HUES6 (cell line): Measurements from ENCODE around the gene SCD5.

ENCODE experiments used
- H3K27ac ChIP-seq: 2 replicates; pipeline ENCODE4 v1.7.0; 2013; ENCODE audit warnings: low read depth, mild to moderate bottlenecking, low read length, inconsistent platforms
- H3K27me3 ChIP-seq: 2 replicates; pipeline ENCODE4 v1.6.1; 2013; ENCODE audit warnings: low read length; ENCODE audit not compliant: control insufficient read depth, insufficient read depth
- H3K36me3 ChIP-seq: 2 replicates; pipeline ENCODE4 v1.6.1; 2013; ENCODE audit warnings: low read length; ENCODE audit not compliant: control insufficient read depth, insufficient read depth
- H3K4me1 ChIP-seq: 2 replicates; pipeline ENCODE4 v1.6.1; 2013; ENCODE audit warnings: low read length; ENCODE audit not compliant: control insufficient read depth, insufficient read depth
- H3K4me3 ChIP-seq: 2 replicates; pipeline ENCODE4 v1.5.1; 2013; ENCODE audit warnings: low read depth, low read length
- H3K9ac ChIP-seq: one replicate; pipeline ENCODE4 v1.6.1; 2013; ENCODE audit warnings: mild to moderate bottlenecking, low read length
- H3K9me3 ChIP-seq: 2 replicates; pipeline ENCODE4 v1.6.1; 2013; ENCODE audit warnings: low read depth, low read length; ENCODE audit not compliant: control insufficient read depth, insufficient read depth

SCD5 gene

DNA sequence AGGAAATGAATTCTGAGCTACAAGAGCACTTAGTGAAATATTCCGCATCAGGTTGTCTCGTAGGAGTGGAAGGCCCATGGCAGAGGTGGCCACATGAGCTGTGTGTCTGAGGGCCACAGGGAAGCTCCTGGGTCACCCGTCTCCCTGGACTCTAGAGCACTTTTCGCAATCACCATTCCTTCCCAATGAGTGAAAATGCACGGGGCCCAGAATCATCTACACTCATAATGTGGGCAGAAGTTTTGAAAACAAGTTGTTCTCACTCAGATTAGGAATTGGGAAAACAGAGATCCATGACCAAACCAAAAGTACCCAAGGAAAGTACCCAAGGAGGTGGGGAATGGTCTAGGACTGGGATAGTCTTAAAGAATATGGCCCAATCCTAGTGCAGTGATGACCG, 94.4 kb downstream of the SCD5 start:
- Histone ChIP-seq H3K9me3 (no peaks in the 10 kb centered on the region), H3K4me3 (no peak overlapping the region), H3K4me1 (0 out of 2 replicates have a peak, but pooled peaks cover 3% of the 10 kb centered on the region), H3K27ac (no peak overlapping the region), H3K36me3 (no peaks in the 10 kb centered on the region), H3K9ac (no peak overlapping the region), H3K27me3 (no peaks in the 10 kb centered on the region)

DNA sequence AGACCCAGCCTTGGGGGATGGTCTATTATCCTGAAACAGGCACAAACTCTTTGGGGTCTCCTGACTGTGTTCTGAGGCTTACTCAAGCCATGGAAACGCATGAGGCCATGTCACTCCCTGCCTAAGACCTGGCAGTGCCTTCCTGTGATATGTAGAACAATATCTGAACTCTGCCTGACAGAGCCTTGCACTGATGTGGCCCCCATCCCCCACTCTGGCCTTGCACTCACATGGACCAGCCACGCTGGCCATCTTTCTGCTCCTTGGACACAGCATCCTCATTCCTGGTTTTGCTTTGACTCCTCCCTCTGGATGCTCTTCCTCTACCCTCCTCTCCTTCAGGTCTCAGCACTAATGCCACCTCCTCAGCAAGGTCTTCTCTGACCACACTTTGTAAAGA, 100.2 kb downstream of the SCD5 start:
- Histone ChIP-seq H3K4me1 (peaks cover 13% of the 10 kb centered on the region), H3K27me3 (peaks cover 4% of the 10 kb centered on the region; the same call in 1 of the 2 replicates)

DNA sequence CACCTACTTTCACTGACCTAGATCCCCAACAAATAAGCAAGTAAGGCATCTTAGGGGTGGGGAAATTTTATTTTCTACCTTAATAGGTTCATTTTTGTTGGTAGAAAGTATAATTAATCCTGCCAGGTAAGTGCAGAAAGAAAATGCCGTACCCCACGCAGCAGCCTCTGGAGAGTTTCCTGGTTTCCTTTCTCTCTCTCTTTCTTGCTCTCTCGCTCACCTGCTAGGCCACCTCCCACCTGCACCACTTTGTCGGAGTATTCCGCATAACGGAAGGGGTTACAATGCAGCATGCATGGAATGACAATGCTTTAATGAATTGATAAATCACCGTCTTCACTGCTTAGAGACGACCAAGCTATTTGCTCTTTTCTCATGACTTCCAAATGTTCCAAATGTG, 101.0 kb downstream of the SCD5 start:
- Histone ChIP-seq H3K27me3 (peaks cover 4% of the 10 kb centered on the region; the same call in 1 of the 2 replicates), H3K4me3 (no peak overlapping the region), H3K27ac (no peak overlapping the region), H3K9ac (no peak overlapping the region), H3K9me3 (no peaks in the 10 kb centered on the region), H3K4me1 (peaks cover 13% of the 10 kb centered on the region), H3K36me3 (no peaks in the 10 kb centered on the region)

More for the DNA sequence above, 100.2 kb downstream of the SCD5 start:
- Histone ChIP-seq H3K9ac (no peak overlapping the region), H3K9me3 (no peaks in the 10 kb centered on the region), H3K27ac (no peak overlapping the region), H3K4me3 (no peak overlapping the region), H3K36me3 (no peaks in the 10 kb centered on the region)

DNA sequence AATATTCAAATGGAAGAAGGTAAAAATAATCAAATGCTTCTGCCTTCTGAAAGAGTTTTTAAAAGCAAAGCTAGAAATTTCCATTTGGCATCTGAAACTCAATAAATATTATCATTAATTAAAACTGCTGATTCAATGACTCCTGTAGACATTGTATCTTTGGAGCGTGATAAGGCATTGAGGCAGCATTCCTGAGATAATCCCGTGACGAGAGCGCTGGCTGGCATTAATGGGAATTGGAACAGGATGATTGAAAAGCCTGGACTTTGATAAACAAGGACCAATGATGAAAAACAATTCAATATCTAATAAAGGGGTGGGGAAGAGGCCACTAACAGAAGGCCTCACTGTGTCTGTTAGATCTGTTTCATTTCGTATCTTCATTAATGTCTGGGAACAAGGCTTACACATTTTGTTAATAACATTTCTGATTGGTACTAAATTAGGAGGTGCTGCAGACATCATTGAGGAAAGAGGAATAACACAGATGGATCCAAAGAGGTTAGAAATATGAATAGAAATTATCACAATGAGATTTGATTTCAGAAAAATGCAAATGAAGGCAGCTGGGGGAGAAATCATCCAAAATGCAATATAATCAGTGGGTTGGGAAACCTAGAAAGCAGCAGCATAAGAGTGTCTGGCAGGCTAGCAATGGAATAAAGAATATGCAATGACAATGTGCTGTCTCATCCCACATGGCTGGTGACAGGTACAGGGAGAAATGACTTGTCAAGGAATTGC, 102.3 kb downstream of the SCD5 start:
- Histone ChIP-seq H3K36me3 (no peaks in the 10 kb centered on the region), H3K4me1 (peaks cover 13% of the 10 kb centered on the region), H3K9me3 (no peaks in the 10 kb centered on the region)

DNA sequence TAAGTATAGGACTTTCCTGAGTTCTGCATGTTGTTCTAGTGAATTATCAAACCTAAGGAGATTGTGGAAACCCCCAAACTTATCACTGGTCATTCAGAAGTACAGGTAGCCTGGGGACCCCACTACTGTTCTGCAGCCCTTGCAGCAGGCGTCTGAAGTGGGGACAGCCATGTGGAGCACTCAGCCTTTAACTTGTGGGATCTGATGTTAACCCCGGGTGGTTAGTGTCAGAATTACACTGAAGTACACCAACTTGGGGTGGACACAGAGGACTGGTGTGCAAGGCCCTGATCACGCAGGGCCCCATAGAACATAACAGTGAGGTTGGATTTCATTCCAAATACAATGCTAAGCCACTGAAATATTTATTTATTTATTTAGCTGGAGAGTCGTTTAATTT, 103.7 kb downstream of the SCD5 start:
- peaks cover 4% of the 10 kb centered on the region; the same call in 1 of the 2 replicates for H3K27me3 ChIP-seq

More for the DNA sequence above, 102.3 kb downstream of the SCD5 start:
- H3K9ac ChIP-seq, result no peak overlapping the region
- no peak overlapping the region for H3K27ac ChIP-seq
- no peak overlapping the region for H3K4me3 ChIP-seq
- H3K27me3 ChIP-seq, result peaks cover 4% of the 10 kb centered on the region; the same call in 1 of the 2 replicates

DNA sequence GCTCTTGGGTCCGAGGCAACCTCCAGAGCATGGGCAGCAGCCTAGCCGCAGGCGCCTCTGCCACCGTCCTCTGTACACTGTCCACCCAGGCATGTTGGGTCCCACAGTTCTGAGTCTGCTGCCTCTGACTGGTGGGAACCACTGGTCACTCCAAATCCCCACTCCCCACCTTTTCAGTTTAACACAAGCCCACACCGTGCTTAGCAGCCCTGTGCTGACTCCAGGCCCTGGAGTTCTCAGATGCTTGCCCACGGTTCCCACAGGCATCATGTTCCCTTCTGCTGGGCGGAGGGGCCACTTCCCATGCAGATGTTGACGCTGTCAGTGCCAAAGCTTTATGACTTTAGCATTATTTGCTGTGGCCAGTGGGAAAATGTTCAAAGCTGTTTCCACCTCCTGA, 104.5 kb downstream of the SCD5 start:
- Histone ChIP-seq H3K4me3 (no peak overlapping the region), H3K36me3 (no peaks in the 10 kb centered on the region), H3K9ac (no peak overlapping the region), H3K4me1 (peaks cover 13% of the 10 kb centered on the region), H3K27me3 (peaks cover 4% of the 10 kb centered on the region; the same call in 1 of the 2 replicates), H3K9me3 (no peaks in the 10 kb centered on the region), H3K27ac (no peak overlapping the region)

More for the DNA sequence above, 103.7 kb downstream of the SCD5 start:
- Histone ChIP-seq H3K36me3 (no peaks in the 10 kb centered on the region), H3K27ac (no peak overlapping the region), H3K9ac (no peak overlapping the region), H3K4me1 (peaks cover 13% of the 10 kb centered on the region), H3K4me3 (no peak overlapping the region), H3K9me3 (no peaks in the 10 kb centered on the region)

DNA sequence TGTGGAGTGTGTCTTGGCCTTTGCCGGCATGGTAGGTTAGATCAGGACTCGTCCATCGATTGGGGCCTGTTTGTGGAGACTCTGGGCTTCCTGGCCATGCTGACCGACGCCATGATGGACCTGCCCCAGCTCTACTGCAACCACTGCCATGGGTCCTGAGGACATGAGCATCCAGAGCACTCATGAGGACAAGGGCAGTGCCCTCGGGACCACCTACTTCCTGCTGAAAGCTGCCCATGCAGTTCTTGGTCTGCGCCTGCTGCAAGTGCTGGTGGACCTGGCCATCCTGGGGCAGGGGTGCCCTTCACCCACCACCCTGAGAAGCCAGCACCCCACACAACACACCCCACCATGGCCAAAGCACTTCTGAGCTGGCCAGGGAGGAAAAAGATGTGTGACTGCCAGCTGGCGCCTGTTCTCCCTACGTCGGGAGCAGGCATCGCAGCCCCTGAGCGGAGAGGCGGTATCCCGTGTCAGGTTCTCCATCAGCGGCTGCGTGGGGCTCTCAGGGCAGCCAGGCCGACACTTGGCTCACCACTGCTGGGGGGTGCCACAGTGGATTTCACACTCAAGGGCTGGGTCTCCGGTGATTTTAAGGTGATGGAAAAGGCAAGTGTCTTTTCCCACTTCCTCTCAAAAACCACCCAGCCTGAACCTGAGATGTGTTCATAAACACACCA, 106.4 kb downstream of the SCD5 start:
- no peaks in the 10 kb centered on the region for H3K36me3 ChIP-seq
- peaks cover under 1% of the 10 kb centered on the region; the same call in 1 of the 2 replicates for H3K4me1 ChIP-seq

DNA sequence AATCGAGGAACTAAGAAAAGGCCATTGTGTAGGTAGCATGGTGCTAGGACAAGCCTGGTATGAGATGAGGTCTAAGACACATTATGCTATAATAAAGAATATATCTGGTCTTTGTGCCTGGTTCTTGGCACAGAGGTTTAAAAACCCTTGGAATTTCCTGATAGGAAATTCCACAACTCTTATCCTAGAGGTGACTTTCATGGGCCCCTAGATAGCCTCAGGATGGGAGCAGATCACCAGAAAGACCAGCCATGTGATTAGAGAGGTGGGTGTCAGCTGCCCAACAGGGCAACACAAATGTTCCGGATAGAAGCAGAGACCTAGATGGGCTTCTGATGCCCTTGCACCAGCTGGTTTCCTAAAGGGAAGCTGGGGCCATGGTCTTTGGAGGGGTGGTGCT, 107.2 kb downstream of the SCD5 start:
- Histone ChIP-seq H3K9me3 (no peaks in the 10 kb centered on the region), H3K4me1 (no peaks in the 10 kb centered on the region), H3K27me3 (no peaks in the 10 kb centered on the region), H3K36me3 (no peaks in the 10 kb centered on the region), H3K4me3 (no peak overlapping the region), H3K27ac (no peak overlapping the region), H3K9ac (no peak overlapping the region)

More for the DNA sequence above, 106.4 kb downstream of the SCD5 start:
- Histone ChIP-seq H3K4me3 (no peak overlapping the region), H3K9ac (no peak overlapping the region), H3K27me3 (no peaks in the 10 kb centered on the region), H3K9me3 (no peaks in the 10 kb centered on the region), H3K27ac (no peak overlapping the region)

DNA sequence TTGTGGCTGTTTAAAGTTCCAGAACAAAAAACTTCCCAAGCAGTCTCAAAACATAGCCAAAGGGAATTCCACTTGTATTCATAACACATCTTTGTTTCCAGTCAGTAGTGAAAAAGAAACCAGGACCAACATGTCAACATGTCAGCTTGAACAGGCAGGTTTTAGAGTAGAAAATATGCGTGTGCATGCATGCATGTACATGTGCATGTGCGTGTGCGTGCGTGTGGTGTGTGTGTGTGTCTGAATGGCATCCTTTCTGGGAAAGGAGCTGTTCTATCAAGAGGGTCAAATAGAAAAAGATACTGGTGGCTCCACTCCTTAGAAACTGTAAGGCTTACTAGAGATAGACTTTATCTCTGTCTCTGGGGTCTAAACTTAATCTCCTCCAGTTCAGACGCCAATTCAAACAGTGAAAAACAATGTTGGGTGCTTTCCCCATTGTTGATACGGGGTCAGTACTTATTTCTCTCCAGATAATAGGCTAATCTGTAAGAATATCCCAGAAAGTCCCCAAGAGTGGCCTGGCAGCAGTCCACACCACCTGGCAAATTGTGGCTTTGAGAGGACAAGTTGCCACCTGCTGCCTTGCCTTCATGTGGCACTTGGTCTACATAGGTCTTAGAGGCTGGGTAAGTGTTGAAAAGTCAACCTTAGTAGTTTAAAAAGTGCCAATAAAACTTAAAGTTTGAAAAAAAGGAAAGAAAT, 110.4 kb downstream of the SCD5 start:
- Histone ChIP-seq H3K27ac (no peak overlapping the region), H3K36me3 (no peaks in the 10 kb centered on the region), H3K9ac (no peak overlapping the region), H3K4me3 (no peak overlapping the region), H3K27me3 (no peaks in the 10 kb centered on the region), H3K9me3 (no peaks in the 10 kb centered on the region), H3K4me1 (no peaks in the 10 kb centered on the region)

DNA sequence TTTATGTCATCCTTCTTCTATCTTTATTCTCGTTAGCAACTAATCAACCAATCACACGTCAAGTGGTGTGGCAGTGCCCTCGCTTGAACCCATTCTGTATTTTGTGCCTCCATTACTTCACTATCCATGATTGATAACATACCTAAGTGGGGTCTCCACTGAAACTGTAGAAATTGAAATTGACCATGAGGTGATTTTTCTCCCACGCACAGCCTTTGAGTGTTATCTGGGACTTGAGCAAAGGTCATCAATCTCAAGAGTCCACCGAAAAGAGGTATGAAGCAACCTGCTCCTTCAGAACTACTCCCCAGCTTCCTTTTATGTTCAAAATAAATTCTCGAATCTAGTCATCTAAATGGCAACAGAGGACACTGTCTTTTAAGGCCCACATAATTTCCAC, 111.1 kb downstream of the SCD5 start:
- Histone ChIP-seq H3K9me3 (no peaks in the 10 kb centered on the region), H3K9ac (no peak overlapping the region), H3K27ac (no peak overlapping the region), H3K27me3 (no peaks in the 10 kb centered on the region), H3K4me1 (no peaks in the 10 kb centered on the region), H3K36me3 (no peaks in the 10 kb centered on the region), H3K4me3 (no peak overlapping the region)

DNA sequence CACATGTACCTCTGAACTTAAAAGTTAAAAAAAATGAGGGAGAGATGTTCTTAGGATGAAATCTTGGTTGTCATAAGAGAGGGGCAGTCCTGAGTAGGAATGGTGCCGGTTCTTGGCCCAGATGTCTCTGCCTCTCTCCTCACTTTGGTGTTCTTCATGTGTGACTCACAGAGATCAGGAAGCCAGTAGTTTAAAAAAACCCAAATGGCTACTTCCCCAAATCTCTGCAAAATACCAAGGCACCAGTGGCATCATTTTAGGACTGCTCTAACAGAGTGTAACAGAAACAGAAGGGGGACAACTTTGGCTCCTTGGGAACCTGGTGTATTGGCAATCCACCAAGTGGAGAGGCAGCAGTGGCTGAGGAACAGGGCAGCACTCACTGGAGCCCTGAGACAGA, 116.8 kb downstream of the SCD5 start:
- Histone ChIP-seq H3K9ac (no peak overlapping the region), H3K4me3 (no peak overlapping the region), H3K27ac (no peak overlapping the region), H3K36me3 (no peaks in the 10 kb centered on the region), H3K4me1 (no peaks in the 10 kb centered on the region), H3K9me3 (no peaks in the 10 kb centered on the region), H3K27me3 (no peaks in the 10 kb centered on the region)
